Endothelial cell of umbilical vein (primary cell): ENCODE data around the gene KLK1. TPM values are rescaled to one million over a fixed set of nuclear protein-coding genes. Genes with fewer than 3 reads are reported as not detected.

Experiments used
- BruUV-seq: library from RNA; stranded (reverse); fragments of 400-500 nt; replicated peaks from 2 replicates; lab custom pipeline; 2021; lab: Mats Ljungman, UMichigan
- CTCF ChIA-PET: fragments of 300-600, 350-600 bp; sonication (Branson Sonifier 250); formaldehyde crosslinking; loops from one replicate; lab custom pipeline; 2021; ENCODE audit warnings: antibody characterized with exemption, inconsistent platforms; lab: Charles Lee
- POLR2A ChIA-PET: fragments of 300-600, 350-600 bp; sonication (Branson Sonifier 250); formaldehyde crosslinking; loops from one replicate; lab custom pipeline; 2021; ENCODE audit warnings: antibody characterized with exemption, inconsistent platforms; lab: Charles Lee
- DNase-seq: peaks from one replicate; pipeline ENCODE4 v3.0.0-alpha.2; 2011; ENCODE audit warnings: low read depth, low spot score
- FAIRE-seq: peaks from 2 replicates; lab custom pipeline; 2011; peaks lifted over from hg19 to GRCh38; lab: Jason Lieb, UNC
- H2AFZ ChIP-seq: 2 replicates; pipeline ENCODE4 v1.6.0; 2012; ENCODE audit warnings: low read depth, low read length, control low read depth, inconsistent platforms
- H3K27ac ChIP-seq: 2 replicates; pipeline ENCODE4 v1.5.1; 2011; ENCODE audit warnings: low read depth, mild to moderate bottlenecking, control low read depth, low read length, moderate library complexity; ENCODE audit not compliant: insufficient read depth
- H3K27me3 ChIP-seq, 2 experiments: 2 replicates each; pipeline versions ENCODE4 v1.6.0 to v1.6.1; 2011; ENCODE audit warnings: low read length in 2 of 2, mixed read lengths in 1 of 2; ENCODE audit not compliant: control insufficient read depth in 2 of 2, insufficient read depth in 2 of 2
- H3K36me3 ChIP-seq, 2 experiments: 2 replicates in 1 of 2; 3 replicates in 1 of 2; pipeline ENCODE4 v1.5.1; 2011; ENCODE audit warnings: low read length in 2 of 2, mild to moderate bottlenecking in 1 of 2, moderate library complexity in 1 of 2; ENCODE audit not compliant: control insufficient read depth in 2 of 2, insufficient read depth in 2 of 2; ENCODE audit errors: extremely low read depth in 1 of 2
- H3K4me1 ChIP-seq: 3 replicates; pipeline ENCODE4 v1.5.1; 2011; ENCODE audit warnings: mild to moderate bottlenecking, low read length; ENCODE audit not compliant: control insufficient read depth, insufficient read depth; ENCODE audit errors: extremely low read depth
- H3K4me2 ChIP-seq: 2 replicates; pipeline ENCODE4 v1.6.1; 2011; ENCODE audit warnings: low read length, control low read depth, mixed read lengths; ENCODE audit not compliant: insufficient read depth
- H3K4me3 ChIP-seq, 3 experiments: fragments of 200-600 bp in 1 of 3; sonication (generic), shearing (Covaris generic) in 1 of 3; replicated peaks in 1 of 3; 2 replicates each; pipeline ENCODE4 v1.5.1; 2011 to 2016; ENCODE audit warnings: control low read depth in 3 of 3, low read length in 3 of 3, mild to moderate bottlenecking in 2 of 3, inconsistent platforms in 1 of 3, low read depth in 1 of 3, moderate library complexity in 1 of 3; ENCODE audit not compliant: insufficient read depth in 1 of 3
- H3K79me2 ChIP-seq: 2 replicates; pipeline ENCODE4 v1.6.0; 2012; ENCODE audit warnings: low read length, inconsistent platforms; ENCODE audit not compliant: control insufficient read depth, insufficient read depth
- H3K9ac ChIP-seq: replicated peaks from 2 replicates; pipeline ENCODE3; 2011; ENCODE audit warnings: low read length, control low read depth; ENCODE audit not compliant: insufficient read depth; ENCODE audit errors: extremely low read depth
- H3K9me1 ChIP-seq: replicated peaks from 3 replicates; pipeline ENCODE4 v1.6.0; 2011; ENCODE audit warnings: mild to moderate bottlenecking, low read length; ENCODE audit not compliant: control insufficient read depth, insufficient read depth; ENCODE audit errors: extremely low read depth
- H3K9me3 ChIP-seq: replicated peaks from 2 replicates; pipeline ENCODE4 v1.5.1; 2012; ENCODE audit warnings: low read length, inconsistent platforms; ENCODE audit not compliant: control insufficient read depth, insufficient read depth
- H4K20me1 ChIP-seq: replicated peaks from 2 replicates; pipeline ENCODE3; 2011; ENCODE audit warnings: mild to moderate bottlenecking, low read length; ENCODE audit not compliant: control insufficient read depth, insufficient read depth; ENCODE audit errors: extremely low read depth
- CTCF ChIP-seq, 2 donors: IDR thresholded peaks; 1 replicate in 1 of 2; 2 replicates in 1 of 2; pipeline ENCODE4 v1.5.1; 2011; ENCODE audit warnings: low read length in 2 of 2, mild to moderate bottlenecking in 2 of 2, moderate library complexity in 2 of 2, control low read depth in 1 of 2, inconsistent platforms in 1 of 2, low read depth in 1 of 2; ENCODE audit not compliant: insufficient read depth in 1 of 2; ENCODE audit errors: extremely low read depth in 1 of 2
- EZH2 ChIP-seq: IDR thresholded peaks from 2 replicates; pipeline ENCODE4 v1.6.1; 2012; ENCODE audit warnings: borderline replicate concordance, low read depth, mild to moderate bottlenecking, moderate library complexity, low read length, inconsistent platforms; ENCODE audit not compliant: severe bottlenecking
- FOS ChIP-seq: IDR thresholded peaks from 2 replicates; pipeline ENCODE4 v1.6.1; 2011; ENCODE audit warnings: mild to moderate bottlenecking, low read length, moderate library complexity, borderline replicate concordance; ENCODE audit not compliant: insufficient read depth
- GATA2 ChIP-seq: IDR thresholded peaks from 2 replicates; pipeline ENCODE4 v1.7.0; 2011; ENCODE audit warnings: low read depth, mild to moderate bottlenecking, moderate library complexity, mixed read lengths, low read length; ENCODE audit not compliant: insufficient read length, insufficient read depth
- JUN ChIP-seq: IDR thresholded peaks from 2 replicates; pipeline ENCODE4 v1.6.1; 2011; ENCODE audit warnings: borderline replicate concordance, low read depth; ENCODE audit not compliant: insufficient read length, insufficient read depth
- MYC ChIP-seq: IDR thresholded peaks from one replicate; pipeline ENCODE4 v1.6.1; 2011; ENCODE audit warnings: mild to moderate bottlenecking, low read depth, low read length
- POLR2A ChIP-seq: IDR thresholded peaks from 2 replicates; pipeline ENCODE4 v1.6.1; 2012; ENCODE audit warnings: low read depth, mild to moderate bottlenecking, control low read depth, low read length
- POLR2AphosphoS5 ChIP-seq: IDR thresholded peaks from 2 replicates; pipeline ENCODE4 v1.6.1; 2012; ENCODE audit warnings: low read depth, mild to moderate bottlenecking, control low read depth, low read length, moderate library complexity; ENCODE audit not compliant: insufficient read depth
- dilution Hi-C: fragments of 300-500 bp; cut with MboI; formaldehyde crosslinking; loops from one replicate; pipeline ENCODE4 v1.15.0; 2019; ENCODE audit warnings: low sequenced_read_pairs; ENCODE audit not compliant: extremely low pct_ligation_motif_present
- intact Hi-C: fragments of 100-400 bp; cut with micrococcal nuclease; formaldehyde crosslinking; loops from one replicate; pipeline ENCODE4 v1.10.0; 2022
- polyA plus RNA-seq, 4 experiments: library from polyadenylated mRNA; depleted of rRNA in 3 of 4; stranded (reverse) in 3 of 4; unstranded in 1 of 4; fragments of >200 nt; gene quantifications; 2 replicates each; pipeline versions ENCODE4 v1.2.1 to v1.2.3, GENCODE V29; 2011 to 2012; ENCODE audit warnings: missing spikeins in 1 of 4
- total RNA-seq: library from RNA; stranded (reverse); gene quantifications from 2 replicates; pipeline ENCODE4 v1.2.3, GENCODE V29; 2021
- TF ChIP-seq, protein P1 (sequence below): IDR thresholded peaks from 2 replicates; pipeline ENCODE4 v1.6.1; 2011; ENCODE audit not compliant: insufficient read depth, insufficient read length

KLK1 gene
- total and polyA plus RNA-seq, 2 donors (not counting 3 experiments of a cell fraction or from before 2014, with no cell fraction given): 0.08 TPM; not detected in 1

GRCh38 chr19:50818859-50819472 is 4.6 kb downstream of the KLK1 start:
- H3K9ac ChIP-seq: no peak overlapping the region
- no peaks in the 10 kb centered on the region for H4K20me1 ChIP-seq
- no peak overlapping the region for H3K4me3 ChIP-seq
- no peak for FAIRE-seq
- no peaks in the 10 kb centered on the region for H3K79me2 ChIP-seq
- no peak overlapping the region for H2AFZ ChIP-seq
- intact Hi-C loops (no loop called here), dilution Hi-C loops (no loop called here)
- ChIA-PET POLR2A (no interaction called here), CTCF (no interaction called here)
- H3K4me1 ChIP-seq: no peaks in the 10 kb centered on the region
- no TSS peak for BruUV-seq
- peaks cover 21 to 28% of the 10 kb centered on the region in 2 experiments for H3K27me3 ChIP-seq
- H3K9me1 ChIP-seq: no peaks in the 10 kb centered on the region
- TF ChIP-seq JUN: no peak
- no peak for TF ChIP-seq CTCF (IDR thresholded peaks at IDR 0.05; ENCODE audit: extremely low read depth in 1 of 2, insufficient read depth in 1 of 2, low read depth in 1 of 2, low read length in 2 of 2)
- no peak for TF ChIP-seq MYC
- no peak for TF ChIP-seq EZH2
- no peak for TF ChIP-seq FOS
- TF ChIP-seq, protein P1, sequence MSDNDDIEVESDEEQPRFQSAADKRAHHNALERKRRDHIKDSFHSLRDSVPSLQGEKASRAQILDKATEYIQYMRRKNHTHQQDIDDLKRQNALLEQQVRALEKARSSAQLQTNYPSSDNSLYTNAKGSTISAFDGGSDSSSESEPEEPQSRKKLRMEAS: no peak
- no peak for TF ChIP-seq GATA2
- TF ChIP-seq POLR2A: no peak
- no peak for TF ChIP-seq POLR2AphosphoS5
- DNase-seq: no peak
- no peaks in the 10 kb centered on the region for H3K36me3 ChIP-seq
- no peaks in the 10 kb centered on the region for H3K9me3 ChIP-seq
- H3K4me2 ChIP-seq: no peak overlapping the region
- no peak overlapping the region for H3K27ac ChIP-seq
